IMR-90 (cell line): Measurements from ENCODE around the gene CATSPERE. TPM values are rescaled to one million over a fixed set of nuclear protein-coding genes. Genes with fewer than 3 reads are reported as not detected.
"Not testable (repeated sequence)": the region's sequence is repeated elsewhere in the genome, so short reads cannot be mapped to it uniquely, and the experiment has no call there.

Source experiments
- ATAC-seq: fragments of 200-7000 bp; cut with Tn5 transposase; 2 replicates; pipeline ENCODE4 v1.9.1; 2020; ENCODE audit warnings: low read depth, mild to moderate bottlenecking, moderate library complexity
- BruUV-seq: library from RNA; stranded (reverse); fragments of 400-500 nt; replicated peaks from 2 replicates; lab custom pipeline; 2021; lab: Mats Ljungman, UMichigan
- CTCF ChIA-PET: fragments of 300-600 bp; formaldehyde crosslinking; extraction: SDS; loops from one replicate; lab custom pipeline; 2021; ENCODE audit warnings: antibody characterized with exemption; lab: Yijun Ruan, JAX
- POLR2A ChIA-PET: fragments of 300-600 bp; sonication (Branson Sonifier 250); formaldehyde crosslinking; loops from one replicate; lab custom pipeline; 2022; ENCODE audit warnings: antibody characterized with exemption; ENCODE audit not compliant: unreplicated experiment; lab: Charles Lee
- DNase-seq: peaks from one replicate; pipeline ENCODE4 v3.0.0; 2013
- H2AFZ ChIP-seq: replicated peaks from 2 replicates; pipeline ENCODE3; 2013; ENCODE audit warnings: low read length, mild to moderate bottlenecking; ENCODE audit not compliant: poor library complexity
- H2AK5ac ChIP-seq: 2 replicates; pipeline ENCODE4 v1.6.1; 2013; ENCODE audit warnings: low read depth, low read length, inconsistent platforms
- H2AK9ac ChIP-seq: replicated peaks from 2 replicates; pipeline ENCODE3; 2013; ENCODE audit warnings: mild to moderate bottlenecking, low read depth, low read length, moderate library complexity; ENCODE audit not compliant: poor library complexity
- H2BK120ac ChIP-seq: 2 replicates; pipeline ENCODE4 v1.6.1; 2013; ENCODE audit warnings: low read depth, low read length, inconsistent platforms
- H2BK15ac ChIP-seq: 3 replicates; pipeline ENCODE4 v1.6.1; 2013; ENCODE audit warnings: low read depth, low read length, inconsistent platforms
- H2BK20ac ChIP-seq: 2 replicates; pipeline ENCODE4 v1.6.1; 2013; ENCODE audit warnings: low read depth, mild to moderate bottlenecking, inconsistent platforms, low read length, moderate library complexity
- H2BK5ac ChIP-seq: 2 replicates; pipeline ENCODE4 v1.6.1; 2013; ENCODE audit warnings: mild to moderate bottlenecking, low read depth, low read length, inconsistent platforms; ENCODE audit not compliant: poor library complexity, severe bottlenecking
- H3K14ac ChIP-seq: replicated peaks from 2 replicates; pipeline ENCODE4 v1.6.1; 2013; ENCODE audit warnings: low read depth, low read length, inconsistent platforms
- H3K18ac ChIP-seq: 2 replicates; pipeline ENCODE4 v1.6.1; 2013; ENCODE audit warnings: low read depth, low read length, control low read depth
- H3K23ac ChIP-seq: 2 replicates; pipeline ENCODE4 v1.6.1; 2013; ENCODE audit warnings: low read depth, low read length, inconsistent platforms
- H3K27ac ChIP-seq: 2 replicates; pipeline ENCODE4 v1.5.1; 2013; ENCODE audit warnings: mild to moderate bottlenecking, control low read depth, low read length; ENCODE audit not compliant: insufficient read depth
- H3K27me3 ChIP-seq: 2 replicates; pipeline ENCODE4 v1.6.1; 2013; ENCODE audit warnings: low read length; ENCODE audit not compliant: control insufficient read depth, insufficient read depth
- H3K36me3 ChIP-seq: 2 replicates; pipeline ENCODE4 v1.6.1; 2013; ENCODE audit warnings: low read length, mixed read lengths; ENCODE audit not compliant: control insufficient read depth, insufficient read depth
- H3K4ac ChIP-seq: 2 replicates; pipeline ENCODE4 v1.6.1; 2013; ENCODE audit warnings: low read depth, low read length, inconsistent platforms
- H3K4me1 ChIP-seq: 2 replicates; pipeline ENCODE4 v1.6.1; 2013; ENCODE audit warnings: low read length, mixed read lengths; ENCODE audit not compliant: control insufficient read depth, insufficient read depth
- H3K4me2 ChIP-seq: 2 replicates; pipeline ENCODE4 v1.6.1; 2013; ENCODE audit warnings: low read depth, mild to moderate bottlenecking, control low read depth, low read length, moderate library complexity
- H3K4me3 ChIP-seq: 2 replicates; pipeline ENCODE4 v1.5.1; 2013; ENCODE audit warnings: low read depth, mild to moderate bottlenecking, control low read depth, low read length, moderate library complexity; ENCODE audit not compliant: insufficient read depth
- H3K56ac ChIP-seq: 2 replicates; pipeline ENCODE4 v1.6.1; 2013; ENCODE audit warnings: low read length, inconsistent platforms; ENCODE audit not compliant: insufficient read depth; ENCODE audit errors: extremely low read depth
- H3K79me1 ChIP-seq, 2 experiments: 2 replicates each; pipeline ENCODE4 v1.6.1; 2013; ENCODE audit warnings: low read length in 2 of 2, inconsistent platforms in 1 of 2, low read depth in 1 of 2
- H3K9ac ChIP-seq: 2 replicates; pipeline ENCODE4 v1.6.1; 2013; ENCODE audit warnings: low read depth, low read length, control low read depth
- H3K9me1 ChIP-seq: 2 replicates; pipeline ENCODE4 v1.6.1; 2013; ENCODE audit warnings: low read length, inconsistent platforms; ENCODE audit not compliant: insufficient read depth
- H3K9me3 ChIP-seq: 2 replicates; pipeline ENCODE4 v1.6.1; 2013; ENCODE audit warnings: low read length; ENCODE audit not compliant: control insufficient read depth, insufficient read depth
- H4K20me1 ChIP-seq: 2 replicates; pipeline ENCODE4 v1.6.1; 2013; ENCODE audit warnings: low read length, inconsistent platforms; ENCODE audit not compliant: insufficient read depth
- H4K5ac ChIP-seq: 2 replicates; pipeline ENCODE4 v1.6.1; 2013; ENCODE audit warnings: mild to moderate bottlenecking, low read depth, low read length, control low read depth
- H4K8ac ChIP-seq, 2 experiments: 2 replicates each; pipeline ENCODE4 v1.6.1; 2013; ENCODE audit warnings: low read depth in 2 of 2, low read length in 2 of 2, control low read depth in 1 of 2, inconsistent platforms in 1 of 2
- H4K91ac ChIP-seq: 2 replicates; pipeline ENCODE4 v1.6.1; 2013; ENCODE audit warnings: low read depth, low read length, inconsistent platforms; ENCODE audit not compliant: insufficient read depth
- CHD1 ChIP-seq: IDR thresholded peaks from 2 replicates; pipeline ENCODE4 v1.6.1; 2012; ENCODE audit warnings: low read depth, low read length, improper control_type of control experiment
- MAZ ChIP-seq: IDR thresholded peaks from 2 replicates; pipeline ENCODE4 v1.6.1; 2012; ENCODE audit warnings: low read depth, mild to moderate bottlenecking, low read length, improper control_type of control experiment, moderate library complexity, borderline replicate concordance
- POLR2A ChIP-seq: IDR thresholded peaks from 2 replicates; pipeline ENCODE4 v1.6.1; 2012; ENCODE audit warnings: mild to moderate bottlenecking, low read depth, low read length
- RCOR1 ChIP-seq: IDR thresholded peaks from 2 replicates; pipeline ENCODE4 v1.6.1; 2012; ENCODE audit warnings: mild to moderate bottlenecking, low read length, improper control_type of control experiment; ENCODE audit not compliant: insufficient replicate concordance
- WGBS, 2 experiments: methylation state at CpG; one replicate each; pipeline versions ENCODE4 v1.1.5 to v1.1.7; 2013; ENCODE audit warnings: missing lambda C conversion rate in 2 of 2; ENCODE audit not compliant: insufficient read length in 1 of 2; ENCODE audit errors: extremely low coverage in 2 of 2; 5-methylcytosine and 5-hydroxymethylcytosine counted together
- dilution Hi-C: fragments of 300-500 bp; cut with HindIII; formaldehyde crosslinking; loops from one replicate; pipeline ENCODE4 v1.14.3; 2018; ENCODE audit warnings: low sequenced_read_pairs; ENCODE audit not compliant: unreplicated experiment
- in situ Hi-C: fragments of 300-500 bp; cut with MboI; formaldehyde crosslinking; loops from 3 replicates; pipeline ENCODE4 v1.14.3; 2019; ENCODE audit warnings: low sequenced_read_pairs, inconsistent platforms, mixed read lengths
- intact Hi-C: fragments of 100-400 bp; cut with micrococcal nuclease; formaldehyde crosslinking; loops from 2 replicates; pipeline ENCODE4 v1.10.0; 2022
- polyA plus RNA-seq, 3 experiments: library from polyadenylated mRNA; depleted of rRNA; stranded (reverse); fragments of >200 nt; gene quantifications; 2 replicates each; pipeline ENCODE4 v1.2.3, GENCODE V29; 2012; ENCODE audit warnings: low replicate concordance in 1 of 3
- total RNA-seq: library from RNA; depleted of rRNA; stranded (reverse); fragments of >200 nt; gene quantifications from 2 replicates; pipeline ENCODE4 v1.2.3, GENCODE V29; 2012

Gene CATSPERE
- total and polyA plus RNA-seq, 2 of the 4 experiments (the other 2 are of a cell fraction) = 0.07 to 0.18 TPM

GRCh38 chr1:244559561-244559960, 98.5 kb downstream of the CATSPERE start:
- Histone ChIP-seq H3K9ac (no peak overlapping the region), H2AFZ (no peak overlapping the region), H3K4ac (no peak overlapping the region), H3K79me1 (no peaks in the 10 kb centered on the region), H4K5ac (no peak overlapping the region), H2BK20ac (no peak overlapping the region), H3K4me2 (no peak overlapping the region), H3K4me3 (no peak overlapping the region), H3K23ac (no peak overlapping the region), H3K4me1 (no peaks in the 10 kb centered on the region), H3K18ac (no peak overlapping the region), H3K14ac (no peak overlapping the region), H3K56ac (no peak overlapping the region), H3K27ac (no peak overlapping the region), H4K91ac (no peak overlapping the region), H2AK5ac (no peak overlapping the region), H2BK120ac (no peak overlapping the region), H3K27me3 (no peaks in the 10 kb centered on the region), H4K20me1 (no peaks in the 10 kb centered on the region), H3K9me3 (no peaks in the 10 kb centered on the region), H2BK5ac (no peak overlapping the region), H3K9me1 (no peaks in the 10 kb centered on the region), H2BK15ac (no peak overlapping the region), H2AK9ac (no peak overlapping the region), H4K8ac (no peak overlapping the region), H3K36me3 (no peaks in the 10 kb centered on the region)
- POLR2A ChIA-PET = no interaction called here
- TF ChIP-seq RCOR1 = no peak
- TF ChIP-seq CHD1 = no peak
- no peak for TF ChIP-seq MAZ
- no peak for TF ChIP-seq POLR2A
- DNase-seq = no peak
- BruUV-seq = no TSS peak
- in situ Hi-C loops (no loop called here), intact Hi-C loops (no loop called here), dilution Hi-C loops (no loop called here)
- CTCF ChIA-PET = no interaction called here
- no peak for ATAC-seq
- WGBS, 2 experiments = no CpG with 5 or more reads among the region's 1 CpG

- no CpG with 5 or more reads among the region's 1 CpG for WGBS, 2 experiments
- in situ Hi-C loops = not testable (repeated sequence)
Observed at GRCh38 chr1:244562877-244563276, 101.8 kb downstream of the CATSPERE start.

More at GRCh38 chr1:244562877-244563276, 101.8 kb downstream of the CATSPERE start:
- BruUV-seq, ATAC-seq, H3K79me1 ChIP-seq, H2BK120ac ChIP-seq, H3K9me1 ChIP-seq, H4K8ac ChIP-seq, H4K20me1 ChIP-seq, H3K18ac ChIP-seq, DNase-seq, H3K27ac ChIP-seq, H3K4me2 ChIP-seq, H4K91ac ChIP-seq, CTCF ChIA-PET, H4K5ac ChIP-seq, H3K56ac ChIP-seq, H3K14ac ChIP-seq, dilution Hi-C loops, H3K9me3 ChIP-seq, H2BK20ac ChIP-seq, H3K4ac ChIP-seq, H2BK15ac ChIP-seq, H3K27me3 ChIP-seq, H3K9ac ChIP-seq, H2AK9ac ChIP-seq, H3K4me1 ChIP-seq, POLR2A ChIA-PET, H3K36me3 ChIP-seq, H2BK5ac ChIP-seq, intact Hi-C loops, H2AFZ ChIP-seq, H2AK5ac ChIP-seq, H3K4me3 ChIP-seq, H3K23ac ChIP-seq: not testable (repeated sequence)
